Suppressor macrophage treated with lipopolysaccharide for 1 hour (primary cell): ENCODE data around the gene TTYH2.

Source experiments
- DNase-seq, 3 donors: peaks; one replicate each; pipeline ENCODE4 v3.0.0-alpha.2; 2020 to 2022

The TTYH2 gene

DNA sequence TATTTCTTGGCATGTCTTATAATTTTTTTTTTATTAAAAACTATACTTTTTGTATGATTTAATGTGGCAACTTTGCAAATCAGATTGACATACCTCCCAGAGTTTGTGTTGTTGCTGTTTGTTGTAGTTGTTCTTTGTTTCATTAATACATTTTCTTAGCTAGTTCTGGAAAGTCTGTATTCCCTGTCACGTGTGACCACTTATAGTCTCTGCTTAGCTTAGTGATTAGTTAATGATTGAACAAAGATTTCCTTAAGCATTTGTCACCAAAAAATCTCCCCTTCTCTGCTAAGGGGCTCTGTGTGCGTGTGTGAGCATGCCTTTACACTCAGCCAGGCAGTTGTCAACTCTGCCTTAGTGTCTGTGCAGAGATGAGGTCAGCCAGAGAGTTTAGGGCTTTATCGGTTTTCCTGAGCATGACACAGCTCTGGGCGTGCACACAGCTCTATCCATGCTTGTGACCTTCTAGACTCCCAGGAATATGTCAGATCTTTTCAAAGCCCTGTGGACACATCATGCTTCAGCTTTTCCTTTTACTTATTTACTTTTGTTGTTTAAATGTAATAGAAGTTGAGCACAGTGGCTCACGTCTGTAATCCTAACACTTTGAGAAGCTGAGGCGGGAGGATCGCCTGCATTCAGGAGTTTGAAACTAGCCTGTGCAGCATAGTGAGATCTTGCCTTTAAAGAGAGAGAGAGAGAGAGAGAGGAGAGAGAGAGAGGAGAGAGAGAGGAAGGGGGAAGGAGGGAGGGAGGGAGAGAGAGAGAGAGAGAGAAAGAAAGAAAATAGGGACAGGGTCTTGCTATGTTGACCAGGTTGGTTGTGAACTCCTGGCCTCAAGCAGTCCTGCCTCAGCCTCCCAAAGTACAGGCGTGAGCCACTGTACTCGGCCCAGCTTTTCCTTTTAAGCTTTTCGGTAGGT, 82.5 kb downstream of the TTYH2 start:
- no peak for DNase-seq

DNA sequence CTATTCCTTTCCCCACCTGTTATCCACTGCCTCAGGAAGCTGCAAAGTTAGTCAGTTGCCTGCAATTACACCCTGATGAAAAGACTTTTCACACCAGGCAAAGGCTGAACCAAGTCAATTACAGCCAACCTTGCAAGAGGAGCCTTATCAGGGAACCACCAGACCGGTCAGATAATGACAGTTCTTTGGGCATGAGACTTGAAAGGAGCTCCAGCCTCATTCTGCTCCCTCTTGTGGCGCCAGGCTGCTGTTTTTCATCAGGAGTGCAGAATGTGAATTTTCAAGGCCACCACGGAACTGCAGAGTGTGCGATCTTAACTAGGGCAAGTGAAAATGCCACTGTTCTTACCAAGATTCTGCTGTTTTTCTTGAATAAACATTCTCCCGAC, 83.2 kb downstream of the TTYH2 start:
- DNase-seq, result peak; percentile 83 to 85 (median 83)

DNA sequence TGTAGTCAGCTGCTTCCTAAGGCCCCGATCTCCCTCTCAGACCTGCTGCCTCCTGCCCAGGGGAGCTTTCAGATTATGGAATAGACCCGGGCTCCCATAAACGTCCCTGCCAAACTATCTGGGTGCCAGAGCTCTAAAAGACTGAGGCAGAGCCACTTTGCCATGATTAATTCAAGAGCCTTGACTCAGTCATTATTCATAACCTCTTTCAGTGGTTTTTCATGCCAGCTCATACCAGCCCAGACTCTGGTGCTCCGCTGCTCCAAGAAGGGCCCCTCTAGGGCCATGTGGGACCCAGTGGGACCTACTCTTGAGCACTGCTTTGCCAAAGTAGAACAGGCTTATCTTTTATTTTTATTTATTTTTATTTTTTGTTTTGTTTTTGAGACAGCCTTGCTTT, 84.6 kb downstream of the TTYH2 start:
- peak in 1 of 3 donors; percentile 28 for DNase-seq

DNA sequence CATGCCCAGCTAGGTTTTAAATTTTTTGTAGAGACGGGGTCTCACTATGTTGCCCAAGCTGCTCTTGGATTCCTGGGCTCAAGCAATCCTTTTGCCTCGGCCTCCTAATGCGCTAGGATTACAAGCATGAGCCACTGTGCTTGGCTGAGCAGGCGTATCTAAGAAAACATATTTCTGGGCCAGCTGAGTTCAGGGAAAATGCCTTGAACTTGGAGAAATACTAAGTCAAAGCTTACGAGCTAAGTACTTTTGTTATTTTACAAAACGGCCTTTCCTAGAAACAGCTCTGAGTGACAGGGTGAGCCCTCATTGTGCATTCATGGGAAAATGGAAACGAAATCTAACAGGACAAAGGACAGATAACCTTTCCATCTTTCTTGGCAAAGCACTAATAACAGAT, 85.4 kb downstream of the TTYH2 start:
- no peak for DNase-seq

DNA sequence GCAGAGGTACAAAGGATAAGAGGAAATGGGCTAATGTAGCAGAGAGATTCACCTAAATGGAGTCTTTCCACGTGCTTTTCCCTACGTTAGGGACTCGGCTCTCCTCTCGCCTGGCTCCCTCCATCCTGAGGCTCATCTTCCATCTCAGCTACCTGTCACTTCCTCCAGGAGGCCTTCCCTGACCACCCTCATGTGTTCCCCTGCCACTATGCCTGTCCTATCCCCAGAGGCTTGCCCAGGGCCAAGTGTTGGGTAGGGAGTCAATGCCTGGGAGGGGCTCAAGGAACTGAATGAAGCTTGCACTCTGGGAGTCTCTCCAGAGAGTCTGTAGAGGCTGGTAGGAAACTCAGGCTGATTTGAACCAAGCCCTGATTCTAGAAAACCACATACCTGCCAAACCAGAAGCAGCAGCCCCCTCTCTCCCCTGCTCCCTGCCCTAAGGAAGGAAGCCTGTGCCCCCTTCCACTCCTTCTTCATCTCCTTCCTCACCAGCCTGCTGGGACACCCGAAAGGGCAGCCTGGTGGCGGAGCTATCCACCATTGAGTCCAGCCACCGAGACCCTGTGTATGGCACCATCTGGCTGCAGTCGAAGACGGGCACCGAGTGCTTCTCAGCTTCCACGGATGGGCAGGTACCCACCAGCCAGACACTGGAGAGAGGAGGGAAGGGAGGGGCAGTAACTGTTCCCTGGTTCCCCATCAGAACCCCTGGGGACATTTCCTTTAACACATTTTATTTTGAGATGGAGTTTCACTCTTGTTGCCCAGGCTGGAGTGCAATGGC, 86.0 kb downstream of the TTYH2 start:
- no peak for DNase-seq

DNA sequence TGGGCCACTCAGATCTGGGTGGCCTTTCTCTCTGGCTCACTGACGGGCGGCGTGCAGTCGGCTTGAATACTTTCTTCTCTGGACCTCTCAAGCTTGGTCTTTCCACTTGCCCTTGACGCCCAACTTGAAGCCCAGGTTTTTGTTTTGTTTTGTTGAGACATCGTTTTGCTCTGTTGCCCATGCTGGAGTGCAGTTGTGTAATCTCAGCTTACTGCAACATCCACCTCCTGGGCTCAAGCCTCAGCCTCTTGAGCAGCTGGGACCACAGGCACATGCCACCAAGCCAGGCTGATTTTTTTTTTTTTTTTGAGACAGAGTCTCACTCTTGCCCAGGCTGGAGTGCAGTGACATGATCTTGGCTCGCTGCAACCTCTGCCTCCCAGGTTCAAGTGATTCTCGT, 89.9 kb downstream of the TTYH2 start:
- no peak for DNase-seq

DNA sequence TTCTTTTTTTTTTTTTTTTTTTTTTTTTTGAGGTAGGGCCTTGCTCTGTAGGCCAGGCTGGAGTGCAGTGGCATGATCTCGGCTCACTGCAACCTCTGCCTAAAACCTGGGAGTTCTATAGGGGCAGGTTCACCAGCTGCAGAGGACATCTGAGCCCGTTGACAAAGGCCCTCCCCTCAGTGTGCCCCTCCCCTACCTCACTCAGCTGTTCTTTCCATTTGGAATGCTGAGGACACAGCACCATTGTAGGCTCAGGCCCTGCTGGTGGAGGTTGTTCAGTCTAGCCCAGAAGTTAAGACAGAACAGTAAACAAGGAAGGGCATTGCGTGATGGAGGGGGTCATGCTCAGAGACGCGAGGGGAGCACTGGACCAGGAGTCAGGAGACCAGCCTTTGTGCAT, 90.8 kb downstream of the TTYH2 start:
- DNase-seq, result no peak

DNA sequence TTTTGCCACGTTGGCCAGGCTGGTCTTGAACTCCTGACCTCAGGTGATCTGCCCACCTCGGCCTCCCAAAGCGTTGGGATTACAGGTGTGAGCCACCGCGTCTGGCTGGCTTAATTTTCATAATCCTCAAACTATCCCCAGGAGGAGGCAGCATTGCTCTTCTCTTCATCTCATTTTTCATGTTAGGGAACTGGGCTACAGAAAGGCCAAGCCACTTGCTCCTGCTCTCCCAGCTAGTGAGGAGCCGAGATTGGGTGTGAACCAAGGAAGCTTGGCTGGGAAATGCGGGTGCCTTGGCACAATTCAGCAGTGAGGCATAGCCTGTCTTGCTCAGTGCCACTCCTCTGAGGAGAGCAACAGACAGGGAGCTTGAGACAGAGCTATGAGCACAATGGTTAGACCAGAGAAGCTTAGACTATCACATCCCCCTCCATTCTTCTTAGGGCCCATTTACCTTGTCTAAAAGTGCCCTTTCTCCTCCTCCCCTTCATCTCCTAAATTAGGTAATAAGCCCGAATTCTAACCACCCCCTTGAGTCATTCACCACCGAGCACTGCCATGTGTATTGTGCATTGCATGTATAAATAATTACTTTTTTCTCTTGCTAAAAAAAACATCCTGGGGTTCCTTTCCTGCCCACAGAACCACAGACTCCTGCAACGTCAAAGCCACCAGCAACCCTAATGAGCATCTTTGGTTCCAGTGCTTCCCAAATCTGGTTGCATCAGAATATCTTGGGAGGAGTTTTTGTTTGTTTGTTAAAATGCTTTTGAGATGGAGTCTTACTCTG, 92.7 kb downstream of the TTYH2 start:
- no peak for DNase-seq

DNA sequence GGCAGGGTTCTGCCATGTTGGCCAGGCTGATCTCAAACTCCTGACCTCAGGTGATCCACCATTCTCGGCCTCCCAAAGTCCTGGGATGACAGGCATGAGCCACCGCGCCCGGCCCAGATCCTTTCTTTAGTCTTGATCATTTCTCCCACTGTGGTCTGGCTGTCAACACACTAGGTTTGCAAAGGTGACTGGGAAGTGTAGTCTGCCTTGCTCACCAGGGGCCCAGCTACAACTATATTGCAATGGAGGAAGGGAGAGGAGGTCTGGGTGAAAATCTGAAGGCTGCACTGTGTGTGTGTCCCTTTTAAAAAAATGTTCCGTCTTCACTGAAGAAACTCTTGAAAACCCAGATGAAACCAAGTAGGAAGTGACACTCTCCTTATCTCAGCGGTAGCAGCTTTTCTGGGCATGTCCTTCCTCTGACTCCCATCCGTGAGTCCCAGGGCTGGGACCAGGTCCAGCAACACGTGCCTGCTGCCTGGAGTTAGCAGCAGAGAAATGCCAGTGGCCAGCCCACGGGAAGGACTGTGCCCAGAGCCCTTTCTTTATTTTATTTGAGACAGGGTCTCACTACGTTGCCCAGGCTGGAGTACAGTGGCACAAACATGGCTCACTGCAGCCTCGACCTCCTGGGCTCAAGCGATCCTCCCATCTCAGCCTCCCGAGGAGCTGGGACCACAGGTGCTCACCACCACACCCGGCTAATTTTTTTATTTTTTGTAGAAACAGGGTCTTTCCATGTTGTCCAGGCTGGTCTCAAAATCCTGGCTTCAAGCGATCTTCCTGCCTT, 94.8 kb downstream of the TTYH2 start:
- peak; percentile 36 to 42 (median 42) for DNase-seq

DNA sequence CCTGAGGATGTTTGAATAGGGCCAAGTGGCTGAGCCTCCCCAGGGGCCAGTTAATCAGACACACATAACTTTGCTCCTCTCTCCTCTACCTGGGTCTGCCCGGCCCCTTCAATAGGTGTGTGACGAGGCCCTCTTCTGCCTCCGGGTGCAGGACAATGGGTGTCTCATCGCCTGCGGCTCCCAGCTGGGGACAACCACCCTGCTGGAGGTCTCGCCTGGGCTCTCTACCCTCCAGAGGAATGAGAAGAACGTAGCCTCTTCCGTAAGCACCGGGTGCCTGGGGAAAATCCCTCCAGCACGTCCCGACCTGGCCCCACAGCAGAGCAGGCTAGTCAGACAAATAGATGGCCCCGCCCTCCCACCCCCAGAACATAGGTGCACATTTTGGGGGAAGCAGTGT, 96.5 kb downstream of the TTYH2 start:
- DNase-seq, result no peak
